Liver (tissue), 9 donors: ENCODE data around the gene ATP6V0D1. TPM values are rescaled to one million over a fixed set of nuclear protein-coding genes. Genes with fewer than 3 reads are reported as not detected.

Experiments
- DNase-seq: peaks from one replicate; pipeline ENCODE4 v3.0.0-alpha.2; 2017; ENCODE audit warnings: low spot score
- H3K27ac ChIP-seq, 2 donors: one replicate each; pipeline ENCODE4 v1.7.0; 2013; ENCODE audit warnings: inconsistent platforms in 2 of 2, low read length in 2 of 2, control low read depth in 1 of 2, low read depth in 1 of 2, mild to moderate bottlenecking in 1 of 2
- H3K27me3 ChIP-seq, 4 donors: one replicate each; pipeline versions ENCODE4 v1.6.1 to v1.7.0; 2013; ENCODE audit warnings: low read length in 3 of 4, inconsistent platforms in 1 of 4, mild to moderate bottlenecking in 1 of 4, moderate library complexity in 1 of 4; ENCODE audit not compliant: control insufficient read depth in 4 of 4, insufficient read depth in 4 of 4
- H3K36me3 ChIP-seq, 4 donors: one replicate each; pipeline versions ENCODE4 v1.6.1 to v1.7.0; 2013; ENCODE audit warnings: low read length in 3 of 4, mild to moderate bottlenecking in 3 of 4, low read depth in 1 of 4, moderate library complexity in 1 of 4; ENCODE audit not compliant: control insufficient read depth in 4 of 4, insufficient read depth in 3 of 4
- H3K4me1 ChIP-seq, 4 donors: one replicate each; pipeline versions ENCODE4 v1.6.1 to v1.7.0; 2013; ENCODE audit warnings: low read length in 3 of 4, mild to moderate bottlenecking in 3 of 4, moderate library complexity in 1 of 4; ENCODE audit not compliant: control insufficient read depth in 4 of 4, insufficient read depth in 4 of 4
- H3K4me3 ChIP-seq, 3 donors: one replicate each; pipeline versions ENCODE4 v1.6.1 to v1.7.0; 2013; ENCODE audit warnings: low read length in 3 of 3, control low read depth in 1 of 3, low read depth in 1 of 3, mild to moderate bottlenecking in 1 of 3
- H3K9ac ChIP-seq, 2 donors: one replicate each; pipeline ENCODE4 v1.7.0; 2013; ENCODE audit warnings: low read length in 2 of 2, mild to moderate bottlenecking in 2 of 2, moderate library complexity in 2 of 2, control low read depth in 1 of 2, low read depth in 1 of 2
- H3K9me3 ChIP-seq, 4 donors: one replicate each; pipeline versions ENCODE4 v1.6.1 to v1.7.0; 2013; ENCODE audit warnings: low read length in 3 of 4; ENCODE audit not compliant: control insufficient read depth in 4 of 4
- ATF3 ChIP-seq: IDR thresholded peaks from 2 replicates; pipeline ENCODE4 v1.6.1; 2016; ENCODE audit warnings: antibody characterized with exemption
- FOXA2 ChIP-seq: IDR thresholded peaks from 2 replicates; pipeline ENCODE4 v1.6.1; 2016; ENCODE audit warnings: antibody characterized with exemption
- HNF4A ChIP-seq, 2 donors: conservative IDR thresholded peaks; 2 replicates each; pipeline ENCODE4 v1.6.1; 2016; ENCODE audit warnings: antibody characterized with exemption in 2 of 2, mild to moderate bottlenecking in 2 of 2
- JUND ChIP-seq, 2 donors: IDR thresholded peaks; 2 replicates each; pipeline ENCODE4 v1.6.1; 2016; ENCODE audit warnings: antibody characterized with exemption in 2 of 2
- MAX ChIP-seq: IDR thresholded peaks from 2 replicates; pipeline ENCODE4 v1.6.1; 2016; ENCODE audit warnings: antibody characterized with exemption
- NR2F2 ChIP-seq: IDR thresholded peaks from 2 replicates; pipeline ENCODE4 v1.6.1; 2016; ENCODE audit warnings: antibody characterized with exemption
- RAD21 ChIP-seq, 2 donors: IDR thresholded peaks; 2 replicates each; pipeline ENCODE4 v1.6.1; 2016; ENCODE audit warnings: antibody characterized with exemption in 2 of 2, mild to moderate bottlenecking in 2 of 2
- REST ChIP-seq: IDR thresholded peaks from 2 replicates; pipeline ENCODE4 v1.6.1; 2016; ENCODE audit warnings: antibody characterized with exemption, mild to moderate bottlenecking
- RXRA ChIP-seq, 2 donors: IDR thresholded peaks; 2 replicates each; pipeline ENCODE4 v1.6.1; 2017 to 2018; ENCODE audit warnings: antibody characterized with exemption in 2 of 2, mild to moderate bottlenecking in 1 of 2
- SP1 ChIP-seq: IDR thresholded peaks from 2 replicates; pipeline ENCODE4 v1.6.1; 2018; ENCODE audit warnings: antibody characterized with exemption, mild to moderate bottlenecking
- ZBTB33 ChIP-seq: IDR thresholded peaks from 2 replicates; pipeline ENCODE4 v1.6.1; 2016; ENCODE audit warnings: antibody characterized with exemption
- WGBS: extraction: QIAGEN DNeasy Blood & Tissue Kit; methylation state at CpG from one replicate; pipeline ENCODE4 v1.1.7; 2013; 5-methylcytosine and 5-hydroxymethylcytosine counted together
- polyA plus RNA-seq, 2 donors: library from polyadenylated mRNA; stranded (reverse) in 1 of 2; unstranded in 1 of 2; fragments of 200-250 nt in 1 of 2; fragments of >200 nt in 1 of 2; fragmentation: Nextera tagmentation in 1 of 2; extraction: Ambion mirVana in 1 of 2; gene quantifications; one replicate each; pipeline versions ENCODE4 v1.2.1 to v1.2.3, GENCODE V29; 2013 to 2015
- total RNA-seq, 2 donors: library from RNA; depleted of rRNA; stranded (reverse); fragments of >200 nt; gene quantifications; one replicate each; pipeline ENCODE4 v1.2.3, GENCODE V29; 2014
- donor health status: healthy.
- donor health status: healthy.
- donor health status: healthy.
- donor health status: healthy.
- donor health status: healthy.

Gene ATP6V0D1
- total and polyA plus RNA-seq, 4 donors = 47.6 to 80.2 (median 66.6) TPM

GRCh38 chr16:67477960-67478554 lies 2.9 kb downstream of the ATP6V0D1 start:
- peak; percentile 37 for TF ChIP-seq SP1
- TF ChIP-seq NR2F2 = no peak
- peak in 1 of 2 donors; percentile 9 for TF ChIP-seq RXRA (IDR thresholded peaks at IDR 0.05)
- TF ChIP-seq HNF4A (conservative IDR thresholded peaks at IDR 0.05) = peak; percentile 29 to 73
- TF ChIP-seq MAX = no peak
- TF ChIP-seq FOXA2 = peak; percentile 34
- no peak for TF ChIP-seq JUND (IDR thresholded peaks at IDR 0.05)
- H3K4me1 ChIP-seq = peaks cover 10 to 61% (median 41%) of the 10 kb centered on the region in 4 donors
- WGBS = 84% methylated on average over 8 of the region's 8 CpGs
- no peak overlapping the region for H3K9ac ChIP-seq
- H3K36me3 ChIP-seq = peaks cover 0 to 2% (median 0%) of the 10 kb centered on the region in 4 donors
- H3K27me3 ChIP-seq = no peaks in the 10 kb centered on the region
- H3K27ac ChIP-seq = no peak overlapping the region
- no peaks in the 10 kb centered on the region for H3K9me3 ChIP-seq
- no peak overlapping the region for H3K4me3 ChIP-seq
- DNase-seq = no peak

GRCh38 chr16:67474551-67475455 lies 6.2 kb downstream of the ATP6V0D1 start:
- Histone ChIP-seq H3K4me3 (no peak overlapping the region), H3K27me3 (no peaks in the 10 kb centered on the region), H3K36me3 (peaks cover 0 to 4% (median 0%) of the 10 kb centered on the region in 4 donors), H3K9ac (no peak overlapping the region), H3K9me3 (no peaks in the 10 kb centered on the region), H3K4me1 (peaks cover 16 to 55% (median 40%) of the 10 kb centered on the region in 4 donors), H3K27ac (no peak overlapping the region)
- 89% methylated on average over 11 of the region's 11 CpGs for WGBS
- DNase-seq = no peak
- TF ChIP-seq FOXA2 (no peak), ZBTB33 (no peak), JUND (IDR thresholded peaks at IDR 0.05) (no peak), REST (no peak), ATF3 (no peak), RAD21 (IDR thresholded peaks at IDR 0.05) (no peak)
